ENCODE results near the gene RAB3GAP2.
A peak's percentile ranks its signal among the peaks of the same experiment; 100 is the strongest.
"Not testable (repeated sequence)": the region's sequence is repeated elsewhere in the genome, so short reads cannot be mapped to it uniquely, and the experiment has no call there.

The RAB3GAP2 gene, protein sequence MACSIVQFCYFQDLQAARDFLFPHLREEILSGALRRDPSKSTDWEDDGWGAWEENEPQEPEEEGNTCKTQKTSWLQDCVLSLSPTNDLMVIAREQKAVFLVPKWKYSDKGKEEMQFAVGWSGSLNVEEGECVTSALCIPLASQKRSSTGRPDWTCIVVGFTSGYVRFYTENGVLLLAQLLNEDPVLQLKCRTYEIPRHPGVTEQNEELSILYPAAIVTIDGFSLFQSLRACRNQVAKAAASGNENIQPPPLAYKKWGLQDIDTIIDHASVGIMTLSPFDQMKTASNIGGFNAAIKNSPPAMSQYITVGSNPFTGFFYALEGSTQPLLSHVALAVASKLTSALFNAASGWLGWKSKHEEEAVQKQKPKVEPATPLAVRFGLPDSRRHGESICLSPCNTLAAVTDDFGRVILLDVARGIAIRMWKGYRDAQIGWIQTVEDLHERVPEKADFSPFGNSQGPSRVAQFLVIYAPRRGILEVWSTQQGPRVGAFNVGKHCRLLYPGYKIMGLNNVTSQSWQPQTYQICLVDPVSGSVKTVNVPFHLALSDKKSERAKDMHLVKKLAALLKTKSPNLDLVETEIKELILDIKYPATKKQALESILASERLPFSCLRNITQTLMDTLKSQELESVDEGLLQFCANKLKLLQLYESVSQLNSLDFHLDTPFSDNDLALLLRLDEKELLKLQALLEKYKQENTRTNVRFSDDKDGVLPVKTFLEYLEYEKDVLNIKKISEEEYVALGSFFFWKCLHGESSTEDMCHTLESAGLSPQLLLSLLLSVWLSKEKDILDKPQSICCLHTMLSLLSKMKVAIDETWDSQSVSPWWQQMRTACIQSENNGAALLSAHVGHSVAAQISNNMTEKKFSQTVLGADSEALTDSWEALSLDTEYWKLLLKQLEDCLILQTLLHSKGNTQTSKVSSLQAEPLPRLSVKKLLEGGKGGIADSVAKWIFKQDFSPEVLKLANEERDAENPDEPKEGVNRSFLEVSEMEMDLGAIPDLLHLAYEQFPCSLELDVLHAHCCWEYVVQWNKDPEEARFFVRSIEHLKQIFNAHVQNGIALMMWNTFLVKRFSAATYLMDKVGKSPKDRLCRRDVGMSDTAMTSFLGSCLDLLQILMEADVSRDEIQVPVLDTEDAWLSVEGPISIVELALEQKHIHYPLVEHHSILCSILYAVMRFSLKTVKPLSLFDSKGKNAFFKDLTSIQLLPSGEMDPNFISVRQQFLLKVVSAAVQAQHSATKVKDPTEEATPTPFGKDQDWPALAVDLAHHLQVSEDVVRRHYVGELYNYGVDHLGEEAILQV (N-terminal part only)

DNA sequence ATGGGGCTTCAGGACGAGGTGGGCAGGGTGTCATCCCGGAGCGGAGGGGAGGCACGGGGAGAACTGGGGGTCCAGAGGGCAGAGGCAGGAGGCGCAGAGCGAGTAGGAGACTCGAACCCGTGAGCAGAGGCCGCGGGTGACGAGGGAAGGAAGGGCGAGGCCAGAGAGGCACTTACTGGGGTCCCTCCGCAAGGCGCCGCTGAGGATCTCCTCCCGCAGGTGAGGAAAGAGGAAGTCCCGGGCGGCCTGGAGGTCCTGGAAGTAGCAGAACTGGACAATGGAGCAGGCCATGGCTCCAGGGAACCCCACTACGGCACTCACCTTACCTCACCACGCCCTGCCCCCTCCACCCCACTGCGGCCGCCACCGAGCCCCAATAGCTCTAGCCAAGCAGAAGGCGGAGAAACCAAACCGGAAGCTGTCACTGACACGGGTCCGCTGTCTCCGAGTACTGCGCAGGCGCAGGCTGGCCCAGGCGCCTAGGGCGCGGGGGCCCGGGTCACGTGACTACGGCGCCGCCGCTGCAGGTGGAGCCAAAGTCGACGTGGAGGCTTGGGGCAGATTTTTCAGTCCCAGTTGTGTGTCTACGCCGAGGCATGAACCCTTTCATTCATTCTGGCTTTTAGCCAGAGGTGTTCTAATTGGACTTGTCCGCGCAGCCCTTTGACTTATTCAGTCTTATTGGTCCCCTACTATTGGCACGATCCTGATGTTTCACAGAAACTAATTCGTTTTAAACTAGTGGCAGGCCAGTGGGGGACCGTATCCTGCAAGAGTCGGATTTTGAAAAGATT, at the start of gene RAB3GAP2:
Gene RAB3GAP2, minus strand, starts transcription at position 407 of the 794 bp plus-strand sequence. Its CDS starts 116 bp downstream, at position 291.
- Mint-ChIP-seq H3K27ac (no peak within 1 kb of the TSS), H3K36me3 (peaks cover 16% of the 10 kb centered on the region), H3K9me3 (no peaks in the 10 kb centered on the region), H3K27me3 (peaks cover 21% of the 10 kb centered on the region), H3K4me3 (no peak within 1 kb of the TSS), H3K4me1 (peaks cover 9% of the 10 kb centered on the region)
- CTCF ChIA-PET, result interaction anchor here (1.4 kb wide), 1 partner anchor 24 kb away, joined by 3 read pairs; no protein-coding TSS in a partner anchor
- peak; percentile 98 for DNase-seq

DNA sequence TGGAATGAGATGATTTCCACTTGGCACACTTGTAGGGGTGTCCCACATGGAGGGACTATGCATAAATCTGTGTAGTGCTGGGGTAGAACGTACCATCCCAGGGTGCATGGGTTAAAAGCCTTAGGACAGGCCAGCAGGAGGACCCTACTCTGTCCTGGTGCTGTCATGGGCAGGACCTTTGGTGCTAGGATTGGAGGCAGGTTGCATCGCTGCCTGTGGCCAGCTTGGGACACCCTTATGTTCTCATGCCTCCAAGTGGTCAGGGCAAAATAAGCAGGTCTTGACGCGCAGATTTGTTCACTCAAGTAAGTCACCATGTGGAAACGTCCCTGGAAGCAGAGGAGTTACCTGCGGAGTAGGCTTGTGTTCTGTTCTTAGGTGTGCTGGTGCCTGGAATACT, 49.5 kb upstream of the RAB3GAP2 start:
- no peak overlapping the region for H3K27ac Mint-ChIP-seq
- H3K9me3 Mint-ChIP-seq, result no peaks in the 10 kb centered on the region
- H3K4me1 Mint-ChIP-seq, result no peaks in the 10 kb centered on the region
- no peaks in the 10 kb centered on the region for H3K36me3 Mint-ChIP-seq
- H3K4me3 Mint-ChIP-seq, result no peak overlapping the region
- DNase-seq, result no peak
- H3K27me3 Mint-ChIP-seq, result no peaks in the 10 kb centered on the region
- CTCF ChIA-PET, result no interaction called here

DNA sequence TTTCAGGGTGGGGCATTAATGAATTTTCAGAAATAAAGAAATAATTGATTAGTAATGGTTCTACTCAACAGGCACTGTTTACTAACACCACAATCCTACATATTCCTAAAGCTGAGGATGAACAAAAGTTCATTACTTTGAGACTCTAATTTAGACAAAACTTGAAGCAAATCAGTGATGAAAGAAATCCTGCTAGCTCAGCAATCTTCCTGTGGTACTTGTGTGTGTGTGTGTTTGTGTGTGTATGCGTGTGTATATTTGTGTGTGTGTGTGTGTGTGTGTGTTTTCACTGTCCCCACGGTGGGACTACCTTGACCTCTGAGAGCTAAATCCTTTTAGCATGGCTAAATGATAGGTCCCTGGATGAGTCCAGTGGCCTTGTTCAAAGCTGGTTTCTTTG, 48.5 kb upstream of the RAB3GAP2 start:
- H3K27ac Mint-ChIP-seq, result no peak overlapping the region
- DNase-seq, result no peak
- CTCF ChIA-PET, result no interaction called here

DNA sequence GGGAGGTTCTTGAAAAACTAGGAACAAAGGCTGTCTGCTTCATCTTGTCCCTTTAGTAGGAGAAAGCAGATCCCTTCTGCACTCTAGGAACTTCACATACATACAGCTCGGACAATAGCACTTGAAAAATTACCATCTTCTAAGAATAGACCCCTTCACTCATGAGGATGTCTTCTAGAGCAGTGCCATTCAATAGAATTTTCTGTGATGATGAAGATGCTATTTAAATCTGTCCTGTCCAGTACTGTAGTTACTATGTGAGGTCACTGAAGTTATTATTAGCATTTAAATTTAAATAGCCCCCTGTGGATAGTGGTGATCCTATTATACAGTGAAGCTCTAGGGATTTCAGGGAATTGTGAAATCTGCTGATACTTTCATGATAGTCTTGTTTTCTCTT, 46.4 kb upstream of the RAB3GAP2 start:
- Mint-ChIP-seq H3K27ac (no peak overlapping the region), H3K36me3 (no peaks in the 10 kb centered on the region), H3K4me3 (no peak overlapping the region)

More for the DNA sequence above, 48.5 kb upstream of the RAB3GAP2 start:
- no peaks in the 10 kb centered on the region for H3K4me1 Mint-ChIP-seq
- no peak overlapping the region for H3K4me3 Mint-ChIP-seq
- no peaks in the 10 kb centered on the region for H3K9me3 Mint-ChIP-seq
- H3K27me3 Mint-ChIP-seq, result no peaks in the 10 kb centered on the region
- no peaks in the 10 kb centered on the region for H3K36me3 Mint-ChIP-seq

DNA sequence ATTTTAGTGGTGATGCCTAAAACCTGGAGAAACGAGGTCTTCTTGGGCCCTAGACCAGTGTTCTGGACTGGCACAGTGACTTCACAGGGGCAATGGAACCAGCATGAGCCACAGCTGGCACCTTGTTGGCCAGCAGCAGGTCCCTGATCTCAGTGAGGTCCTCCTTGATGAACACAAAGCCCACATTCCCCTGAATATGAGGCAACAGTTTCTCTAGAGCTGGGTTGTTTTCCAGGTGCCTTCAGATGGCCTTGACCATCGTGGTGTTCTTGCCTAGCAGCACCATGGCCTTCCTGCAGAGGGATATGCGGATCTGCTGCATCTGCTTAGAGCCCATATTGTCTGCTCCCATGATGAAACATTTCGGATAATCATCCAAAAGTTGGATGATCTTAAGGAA, 44.9 kb upstream of the RAB3GAP2 start:
- H3K27me3 Mint-ChIP-seq, result no peaks in the 10 kb centered on the region
- H3K4me1 Mint-ChIP-seq, result no peaks in the 10 kb centered on the region
- H3K27ac Mint-ChIP-seq, result no peak overlapping the region
- CTCF ChIA-PET, result no interaction called here
- no peak overlapping the region for H3K4me3 Mint-ChIP-seq
- no peaks in the 10 kb centered on the region for H3K36me3 Mint-ChIP-seq
- DNase-seq, result no peak
- H3K9me3 Mint-ChIP-seq, result no peaks in the 10 kb centered on the region

More for the DNA sequence above, 46.4 kb upstream of the RAB3GAP2 start:
- CTCF ChIA-PET, result interaction anchor here (1.2 kb wide), 1 partner anchor 23 kb away, joined by 4 read pairs; no protein-coding TSS in a partner anchor
- Mint-ChIP-seq H3K4me1 (no peaks in the 10 kb centered on the region), H3K27me3 (no peaks in the 10 kb centered on the region), H3K9me3 (no peaks in the 10 kb centered on the region)
- DNase-seq, result no peak

DNA sequence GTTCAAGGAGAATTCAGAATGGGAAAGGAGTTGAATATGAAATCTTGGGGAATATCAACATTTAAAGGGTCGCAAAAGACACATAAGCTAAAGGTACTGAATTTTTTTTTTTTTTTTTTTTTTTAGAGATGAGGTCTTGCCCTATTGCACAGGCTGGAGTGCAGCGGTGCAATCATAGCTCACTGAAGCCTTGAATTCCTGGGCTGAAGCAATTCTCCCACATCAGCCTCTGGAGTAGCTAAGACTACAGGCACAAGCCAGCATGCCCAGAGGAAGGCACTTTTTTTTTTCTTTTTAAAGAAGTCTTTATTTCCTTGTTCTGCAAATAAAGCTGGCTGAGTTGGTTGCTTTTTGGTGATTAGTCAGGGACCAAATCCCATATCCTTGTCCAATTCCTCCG, 44.1 kb upstream of the RAB3GAP2 start:
- Mint-ChIP-seq H3K4me3 (no peak overlapping the region), H3K27ac (no peak overlapping the region), H3K36me3 (no peaks in the 10 kb centered on the region), H3K27me3 (no peaks in the 10 kb centered on the region), H3K4me1 (no peaks in the 10 kb centered on the region), H3K9me3 (no peaks in the 10 kb centered on the region)
- DNase-seq, result no peak
- CTCF ChIA-PET, result no interaction called here

DNA sequence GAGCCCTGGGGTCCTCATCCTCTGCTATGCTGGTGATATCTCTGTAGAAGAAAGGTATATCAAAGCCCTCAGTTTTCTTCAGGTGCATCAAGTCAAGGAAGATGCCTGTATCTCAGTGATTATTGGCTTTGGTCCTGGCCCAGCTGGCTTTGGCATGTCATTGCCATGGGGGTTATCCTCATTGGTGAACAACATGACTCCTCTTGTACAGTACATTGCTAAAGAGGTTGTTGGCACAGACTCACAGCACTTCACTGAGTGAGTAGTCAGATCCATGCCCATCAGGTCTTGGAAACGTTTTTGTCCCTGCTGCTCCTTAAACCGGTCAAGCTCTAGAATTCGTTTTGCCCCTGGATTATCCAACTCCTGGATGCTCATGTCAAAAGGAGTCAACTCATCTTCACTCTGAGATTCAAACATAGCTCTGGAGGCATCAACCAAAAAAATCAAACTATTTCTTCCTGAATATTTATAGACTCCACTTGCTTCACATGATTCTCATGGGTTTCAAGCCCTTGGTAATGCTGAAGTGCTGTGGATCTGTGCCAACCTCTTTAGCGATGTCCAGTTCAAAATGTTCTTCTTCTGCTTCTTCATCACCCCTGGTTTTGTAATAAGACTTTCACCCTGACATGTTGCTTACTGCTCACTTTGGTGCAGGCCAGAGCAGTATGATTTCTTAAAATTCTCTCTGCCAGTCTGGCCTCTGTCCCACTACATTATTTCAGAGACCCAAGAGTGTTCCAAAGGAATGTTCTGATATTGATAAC, 43.0 kb upstream of the RAB3GAP2 start:
- CTCF ChIA-PET, result no interaction called here
- H3K4me1 Mint-ChIP-seq, result no peaks in the 10 kb centered on the region
- DNase-seq, result no peak
- H3K27ac Mint-ChIP-seq, result no peak overlapping the region
- H3K4me3 Mint-ChIP-seq, result no peak overlapping the region
- no peaks in the 10 kb centered on the region for H3K27me3 Mint-ChIP-seq
- no peaks in the 10 kb centered on the region for H3K9me3 Mint-ChIP-seq
- no peaks in the 10 kb centered on the region for H3K36me3 Mint-ChIP-seq

DNA sequence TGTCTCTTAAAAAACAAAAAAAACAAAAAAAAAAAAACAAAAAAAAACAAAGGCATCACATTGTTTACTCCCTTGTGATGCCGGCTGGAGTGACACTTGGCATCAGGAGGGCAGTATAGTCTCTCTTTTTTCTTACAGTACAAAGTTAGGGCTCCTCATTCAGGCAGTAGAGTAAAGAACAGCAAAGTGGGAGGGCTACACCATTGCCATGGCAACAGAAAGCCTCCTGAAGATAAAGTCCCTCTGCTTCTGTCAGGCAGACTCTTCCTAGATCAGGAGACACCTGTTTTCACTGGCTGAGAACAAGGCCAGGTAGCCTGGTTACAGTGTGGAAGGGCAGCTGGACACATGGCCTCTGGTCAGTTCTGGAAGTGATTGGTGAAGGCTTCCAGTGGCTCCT, 41.3 kb upstream of the RAB3GAP2 start:
- Mint-ChIP-seq H3K27ac (no peak overlapping the region), H3K9me3 (no peaks in the 10 kb centered on the region), H3K4me3 (no peak overlapping the region), H3K27me3 (no peaks in the 10 kb centered on the region), H3K4me1 (no peaks in the 10 kb centered on the region), H3K36me3 (no peaks in the 10 kb centered on the region)
- no peak for DNase-seq
- CTCF ChIA-PET, result no interaction called here

DNA sequence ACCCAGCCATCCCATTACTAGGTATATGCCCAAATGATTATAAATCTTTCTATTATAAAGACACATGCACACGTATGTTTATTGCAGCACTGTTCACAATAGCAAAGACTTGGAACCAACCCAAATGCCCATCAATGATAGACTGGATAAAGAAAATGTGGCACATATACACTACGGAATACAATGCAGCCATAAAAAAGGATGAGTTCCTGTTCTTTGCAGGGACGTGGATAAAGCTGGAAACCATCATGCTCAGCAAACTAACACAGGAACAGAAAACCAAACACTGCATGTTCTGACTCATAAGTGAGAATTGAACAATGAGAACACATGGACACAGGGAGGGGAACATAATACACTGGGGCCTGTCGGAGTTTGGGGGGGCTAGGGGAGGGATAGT, 37.9 kb upstream of the RAB3GAP2 start:
- H3K27me3 Mint-ChIP-seq, H3K4me1 Mint-ChIP-seq, H3K9me3 Mint-ChIP-seq, H3K36me3 Mint-ChIP-seq, CTCF ChIA-PET, H3K27ac Mint-ChIP-seq, DNase-seq, H3K4me3 Mint-ChIP-seq: not testable (repeated sequence)

DNA sequence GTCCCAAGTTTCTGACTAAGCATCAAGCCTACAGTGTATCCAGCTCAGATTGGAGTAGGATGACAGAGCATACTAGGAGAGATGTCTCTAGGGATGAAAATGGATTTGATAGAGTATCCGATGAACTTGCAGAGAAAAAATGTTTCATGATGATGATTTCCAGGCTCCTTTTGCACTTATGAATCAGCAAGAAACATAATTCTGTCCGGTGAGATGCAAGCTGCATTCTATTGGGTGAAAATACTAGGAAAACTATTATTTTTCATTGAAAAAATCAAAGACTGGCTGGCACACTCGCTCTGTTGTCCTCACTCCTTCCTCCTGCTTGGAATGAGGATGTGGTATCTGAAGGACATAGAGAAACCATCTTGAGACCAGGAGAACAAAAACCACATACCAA, 35.4 kb upstream of the RAB3GAP2 start:
- DNase-seq, result no peak
- Mint-ChIP-seq H3K36me3 (no peaks in the 10 kb centered on the region), H3K4me1 (no peaks in the 10 kb centered on the region), H3K27me3 (peaks cover 7% of the 10 kb centered on the region), H3K9me3 (no peaks in the 10 kb centered on the region), H3K4me3 (no peak overlapping the region), H3K27ac (no peak overlapping the region)
- CTCF ChIA-PET, result interaction anchor here (0.7 to 0.8 kb wide), 2 partner anchors 89 to 300 kb away, joined by 3 read pairs; no protein-coding TSS in a partner anchor

DNA sequence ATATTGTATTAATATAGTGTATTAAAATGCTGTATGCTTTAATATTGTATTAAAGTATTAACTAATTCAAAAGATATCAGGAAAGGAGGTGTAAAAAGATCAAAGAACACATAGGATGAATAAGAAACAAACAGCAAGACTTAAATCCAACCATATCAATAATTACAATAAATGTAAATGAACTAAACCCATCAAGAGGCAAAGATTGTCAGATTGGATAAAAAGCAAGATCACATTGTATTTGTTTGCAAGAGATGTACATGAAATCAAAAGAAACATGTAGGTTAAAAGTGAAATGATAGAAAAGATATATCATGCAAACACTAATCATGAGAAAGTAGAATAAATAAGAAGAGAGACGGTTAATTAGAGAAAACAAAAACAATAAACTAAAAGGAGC, 34.1 kb upstream of the RAB3GAP2 start:
- Mint-ChIP-seq H3K36me3 (no peaks in the 10 kb centered on the region), H3K4me3 (no peak overlapping the region), H3K4me1 (no peaks in the 10 kb centered on the region), H3K9me3 (no peaks in the 10 kb centered on the region), H3K27me3 (peaks cover 10% of the 10 kb centered on the region), H3K27ac (no peak overlapping the region)
- DNase-seq, result no peak
- CTCF ChIA-PET, result no interaction called here

DNA sequence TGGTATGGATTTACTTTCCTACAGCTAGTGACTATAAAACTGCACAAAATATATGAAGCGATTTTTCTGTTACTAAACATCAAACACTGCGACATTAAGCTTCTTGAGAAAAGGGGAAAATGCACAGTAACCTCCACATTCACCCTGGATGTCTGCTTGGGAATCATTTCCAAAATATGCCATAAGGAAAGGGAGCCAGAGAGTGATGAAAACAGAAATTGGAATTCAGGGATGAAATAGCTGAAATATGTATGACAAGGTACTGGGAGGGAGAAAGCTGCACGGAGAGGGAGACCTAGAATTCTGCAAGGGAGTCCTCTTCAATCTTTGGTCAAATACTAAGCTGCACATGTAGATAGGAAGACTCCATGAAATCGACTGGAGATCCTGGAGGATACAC, 31.6 kb upstream of the RAB3GAP2 start:
- H3K27ac Mint-ChIP-seq, result no peak overlapping the region
- CTCF ChIA-PET, result interaction anchor here (0.7 kb wide), 1 partner anchor 17 kb away, joined by 3 read pairs; no protein-coding TSS in a partner anchor

DNA sequence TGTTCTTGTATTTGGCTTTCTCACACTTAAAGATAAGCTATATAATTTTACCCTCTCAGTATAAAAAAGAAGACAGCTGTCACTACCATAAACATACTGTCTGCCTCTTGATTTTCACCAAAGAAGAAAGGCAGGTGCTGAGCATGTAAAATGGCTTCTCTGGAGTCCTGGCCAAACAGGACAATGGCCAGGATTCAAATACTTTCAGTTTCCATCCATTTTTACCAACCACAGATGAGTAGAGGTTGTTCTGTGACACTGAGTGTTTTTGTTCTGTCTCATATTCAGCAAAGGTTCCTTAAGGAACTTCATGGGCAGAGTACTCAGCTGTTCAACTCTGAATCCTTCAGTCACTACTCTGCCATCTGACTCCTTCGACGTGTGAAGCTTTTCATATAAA, 29.4 kb upstream of the RAB3GAP2 start:
- Mint-ChIP-seq H3K4me1 (no peaks in the 10 kb centered on the region), H3K9me3 (no peaks in the 10 kb centered on the region), H3K27me3 (peaks cover 6% of the 10 kb centered on the region), H3K4me3 (no peak overlapping the region), H3K36me3 (no peaks in the 10 kb centered on the region), H3K27ac (no peak overlapping the region)
- no peak for DNase-seq
- CTCF ChIA-PET, result no interaction called here

More for the DNA sequence above, 31.6 kb upstream of the RAB3GAP2 start:
- no peaks in the 10 kb centered on the region for H3K36me3 Mint-ChIP-seq
- no peaks in the 10 kb centered on the region for H3K9me3 Mint-ChIP-seq
- no peak for DNase-seq
- no peaks in the 10 kb centered on the region for H3K4me1 Mint-ChIP-seq
- H3K27me3 Mint-ChIP-seq, result peaks cover 10% of the 10 kb centered on the region
- no peak overlapping the region for H3K4me3 Mint-ChIP-seq
